Transverse colon (tissue), 4 donors: ENCODE results near the gene CCNA1.

Experiments
- POLR2A ChIP-seq: fragments of 450-650 bp; IDR thresholded peaks from one replicate; pipeline ENCODE4 v1.6.1; 2016; ENCODE audit warnings: antibody characterized with exemption, mild to moderate bottlenecking, moderate library complexity
- POLR2AphosphoS5 ChIP-seq, 3 donors: sonication (generic); formaldehyde crosslinking; IDR thresholded peaks; one replicate each; pipeline ENCODE4 v1.6.1; 2016; ENCODE audit warnings: antibody characterized with exemption in 3 of 3
- TF ChIP-seq, protein P1 (sequence below), 5 experiments: fragments of 200-600 bp in 3 of 5; fragments of 450-650 bp in 2 of 5; sonication (generic) in 3 of 5; IDR thresholded peaks; 1 replicate in 2 of 5; 2 replicates in 3 of 5; pipeline ENCODE4 v1.5.1; 2016 to 2017; ENCODE audit warnings: antibody characterized with exemption in 5 of 5, inconsistent platforms in 3 of 5, mild to moderate bottlenecking in 2 of 5, moderate library complexity in 1 of 5

DNA sequence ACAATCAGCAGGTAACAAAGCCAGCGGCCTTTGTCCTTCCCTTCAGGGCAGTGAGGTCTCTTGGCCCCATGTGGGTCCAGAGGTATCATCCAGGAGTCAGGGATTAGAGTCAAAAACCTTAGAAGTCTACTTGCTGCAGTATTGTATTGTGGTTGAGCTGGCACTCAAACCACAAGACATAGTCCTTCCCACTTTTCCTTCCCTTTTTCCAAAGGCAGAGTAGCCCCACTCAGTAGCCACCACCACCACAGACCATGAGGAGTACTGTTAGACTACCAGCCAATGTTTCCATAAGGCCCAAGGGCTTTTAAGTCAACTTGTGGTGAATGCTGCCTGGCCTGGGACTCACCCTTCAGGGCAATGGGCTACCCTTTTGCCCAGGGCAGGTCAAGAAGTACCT is 27.1 kb upstream of the CCNA1 start:
- no peak for TF ChIP-seq POLR2A
- TF ChIP-seq, protein P1, sequence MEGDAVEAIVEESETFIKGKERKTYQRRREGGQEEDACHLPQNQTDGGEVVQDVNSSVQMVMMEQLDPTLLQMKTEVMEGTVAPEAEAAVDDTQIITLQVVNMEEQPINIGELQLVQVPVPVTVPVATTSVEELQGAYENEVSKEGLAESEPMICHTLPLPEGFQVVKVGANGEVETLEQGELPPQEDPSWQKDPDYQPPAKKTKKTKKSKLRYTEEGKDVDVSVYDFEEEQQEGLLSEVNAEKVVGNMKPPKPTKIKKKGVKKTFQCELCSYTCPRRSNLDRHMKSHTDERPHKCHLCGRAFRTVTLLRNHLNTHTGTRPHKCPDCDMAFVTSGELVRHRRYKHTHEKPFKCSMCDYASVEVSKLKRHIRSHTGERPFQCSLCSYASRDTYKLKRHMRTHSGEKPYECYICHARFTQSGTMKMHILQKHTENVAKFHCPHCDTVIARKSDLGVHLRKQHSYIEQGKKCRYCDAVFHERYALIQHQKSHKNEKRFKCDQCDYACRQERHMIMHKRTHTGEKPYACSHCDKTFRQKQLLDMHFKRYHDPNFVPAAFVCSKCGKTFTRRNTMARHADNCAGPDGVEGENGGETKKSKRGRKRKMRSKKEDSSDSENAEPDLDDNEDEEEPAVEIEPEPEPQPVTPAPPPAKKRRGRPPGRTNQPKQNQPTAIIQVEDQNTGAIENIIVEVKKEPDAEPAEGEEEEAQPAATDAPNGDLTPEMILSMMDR (IDR thresholded peaks at IDR 0.05): no peak
- TF ChIP-seq POLR2AphosphoS5 (IDR thresholded peaks at IDR 0.05): no peak
